Activated CD8-positive, alpha-beta memory T cell treated with anti-CD3 and anti-CD28 coated beads for 36 hours (primary cell): Measurements from ENCODE around the gene ZNF592. TPM values are rescaled to one million over a fixed set of nuclear protein-coding genes. Genes with fewer than 3 reads are reported as not detected.

Experiments used
- total RNA-seq, 2 experiments: library from RNA; stranded (reverse); gene quantifications; one replicate each; pipeline ENCODE4 v1.2.3, GENCODE V29; 2021

Gene ZNF592
- total RNA-seq, 2 experiments from 2014 or later, result 29.6 to 30.0 TPM

Other genes starting within 250 kb of the ZNF592 start
- gene ZSCAN2, start 147.6 kb upstream of the ZNF592 start, total RNA-seq, result 10 to 100 TPM; 13.1 TPM
- 10 to 100 TPM; 21.6 to 25.2 TPM for gene WDR73, start 94.3 kb upstream of the ZNF592 start, total RNA-seq
- gene NMB, start 90.4 kb upstream of the ZNF592 start, total RNA-seq, result 1 to 10 TPM; 4.0 to 4.2 TPM
- 100 to 1,000 TPM; 126 to 129 TPM for gene SEC11A, start 32.5 kb upstream of the ZNF592 start, total RNA-seq
- under 1 TPM; 0.06 to 0.08 TPM for gene ALPK3, start 68.8 kb downstream of the ZNF592 start, total RNA-seq
- not detected for gene SLC28A1, start 136.1 kb downstream of the ZNF592 start, total RNA-seq
- gene PDE8A, start 233.3 kb downstream of the ZNF592 start, total RNA-seq, result 10 to 100 TPM; 17.5 to 19.7 TPM